GM23338 (cell line): ENCODE data around the gene AP2A2. TPM values are rescaled to one million over a fixed set of nuclear protein-coding genes. Genes with fewer than 3 reads are reported as not detected.

Experiments
- ATAC-seq: fragments of 200-7000 bp; cut with Tn5 transposase; 3 replicates; pipeline ENCODE4 v1.9.1; 2020
- DNase-seq: peaks from one replicate; pipeline ENCODE4 v3.0.0-alpha.2; 2015; ENCODE audit warnings: low spot score
- H2AFZ ChIP-seq: fragments of 200-600 bp; sonication (generic); 2 replicates; pipeline ENCODE4 v1.8.0; 2016; ENCODE audit warnings: antibody characterized with exemption, mild to moderate bottlenecking, moderate library complexity
- H3F3A ChIP-seq: fragments of 200-600 bp; sonication (generic); replicated peaks from 2 replicates; pipeline ENCODE4 v1.8.0; 2017; ENCODE audit warnings: antibody characterized with exemption, mixed run types, low read depth
- H3K27ac ChIP-seq: fragments of 200-600 bp; sonication (generic); 2 replicates; pipeline ENCODE4 v1.6.1; 2016; ENCODE audit warnings: low read depth
- H3K27me3 ChIP-seq: fragments of 200-600 bp; sonication (generic); 2 replicates; pipeline ENCODE4 v1.8.0; 2016; ENCODE audit warnings: mild to moderate bottlenecking, mixed run types, moderate library complexity; ENCODE audit not compliant: insufficient read depth
- H3K36me3 ChIP-seq: fragments of 200-600 bp; sonication (generic); 2 replicates; pipeline ENCODE4 v1.8.0; 2016; ENCODE audit warnings: mild to moderate bottlenecking; ENCODE audit not compliant: insufficient read depth
- H3K4me1 ChIP-seq: fragments of 200-600 bp; sonication (generic); 2 replicates; pipeline ENCODE4 v1.8.0; 2016; ENCODE audit warnings: mild to moderate bottlenecking, moderate library complexity; ENCODE audit not compliant: insufficient read depth
- H3K4me2 ChIP-seq: fragments of 200-600 bp; sonication (generic); 2 replicates; pipeline ENCODE4 v1.7.1; 2017; ENCODE audit warnings: mixed run types
- H3K4me3 ChIP-seq: fragments of 200-600 bp; sonication (generic); 2 replicates; pipeline ENCODE4 v1.6.1; 2016; ENCODE audit warnings: mixed run types
- H3K79me2 ChIP-seq: fragments of 200-600 bp; sonication (generic); replicated peaks from 2 replicates; pipeline ENCODE4 v1.8.0; 2017; ENCODE audit warnings: mild to moderate bottlenecking; ENCODE audit not compliant: insufficient read depth
- H3K9me2 ChIP-seq: fragments of 200-600 bp; sonication (generic); 2 replicates; pipeline ENCODE4 v1.8.0; 2017; ENCODE audit not compliant: insufficient read depth
- H4K20me1 ChIP-seq: fragments of 200-600 bp; sonication (generic); replicated peaks from 2 replicates; pipeline ENCODE4 v1.8.0; 2017; ENCODE audit warnings: mild to moderate bottlenecking; ENCODE audit not compliant: insufficient read depth
- H3K27ac Mint-ChIP-seq: 2 replicates; pipeline ENCODE4 v1.8.0; 2020; ENCODE audit warnings: inconsistent platforms, mild to moderate bottlenecking, moderate library complexity, mixed read lengths
- H3K27me3 Mint-ChIP-seq: 3 replicates; pipeline ENCODE4 v1.8.0; 2022; ENCODE audit warnings: low read depth, mild to moderate bottlenecking, moderate library complexity, mixed read lengths, inconsistent platforms; ENCODE audit not compliant: insufficient read depth, poor library complexity
- H3K36me3 Mint-ChIP-seq: 3 replicates; pipeline ENCODE4 v1.8.0; 2021; ENCODE audit warnings: low read depth, mild to moderate bottlenecking, inconsistent platforms, moderate library complexity, mixed read lengths
- H3K4me1 Mint-ChIP-seq: 3 replicates; pipeline ENCODE4 v1.8.0; 2020; ENCODE audit warnings: mild to moderate bottlenecking, inconsistent platforms, mixed read lengths
- H3K4me3 Mint-ChIP-seq: 3 replicates; pipeline ENCODE4 v1.8.0; 2021; ENCODE audit warnings: moderate library complexity, mild to moderate bottlenecking, inconsistent platforms, mixed read lengths
- H3K9me3 Mint-ChIP-seq: 3 replicates; pipeline ENCODE4 v1.8.0; 2020; ENCODE audit warnings: moderate library complexity, mild to moderate bottlenecking, inconsistent platforms, mixed read lengths
- CREB1 ChIP-seq: fragments of 250-450 bp; sonication (Bioruptor Pico); IDR thresholded peaks from 2 replicates; pipeline ENCODE4 v1.5.0; 2020; ENCODE audit warnings: low read depth, mild to moderate bottlenecking, moderate library complexity
- NANOG ChIP-seq: IDR thresholded peaks from 2 replicates; pipeline ENCODE4 v1.6.1; 2016; ENCODE audit warnings: antibody characterized with exemption, borderline replicate concordance
- STAT1 ChIP-seq: IDR thresholded peaks from one replicate; pipeline ENCODE4 v1.6.1; 2016; ENCODE audit warnings: antibody characterized with exemption; ENCODE audit not compliant: unreplicated experiment
- ZNF331 ChIP-seq: fragments of 250-450 bp; sonication (Bioruptor Pico); IDR thresholded peaks from 2 replicates; pipeline ENCODE4 v1.5.0; 2020; ENCODE audit warnings: low read depth, mild to moderate bottlenecking, moderate library complexity
- ZNF462 ChIP-seq: fragments of 250-450 bp; sonication (Bioruptor Pico); IDR thresholded peaks from 2 replicates; pipeline ENCODE4 v1.5.0; 2020; ENCODE audit warnings: mild to moderate bottlenecking, moderate library complexity
- polyA plus RNA-seq: library from polyadenylated mRNA; unstranded; fragments of >200 nt; fragmentation: Nextera tagmentation; extraction: Ambion mirVana; gene quantifications from 2 replicates; pipeline ENCODE4 v1.2.1, GENCODE V29; 2016
- total RNA-seq: library from RNA; depleted of rRNA; stranded (reverse); fragments of >200 nt; shearing (Covaris generic); gene quantifications from 2 replicates; pipeline ENCODE4 v1.2.3, GENCODE V29; 2014

The AP2A2 gene
- total and polyA plus RNA-seq, 2 experiments from 2014 or later = 23.7 to 47.5 TPM

GRCh38 chr11:1038921-1039320, 113.3 kb downstream of the AP2A2 start (continued):
- TF ChIP-seq ZNF462 (CRISPR knock-in tag) = no peak
- no peak for TF ChIP-seq STAT1
- TF ChIP-seq ZNF331 (CRISPR knock-in tag) = no peak
- no peak for TF ChIP-seq NANOG

GRCh38 chr11:1039481-1040427, 114.1 kb downstream of the AP2A2 start:
- Histone ChIP-seq H2AFZ (no peak overlapping the region), H3K4me2 (no peak overlapping the region), H3K27ac (no peak overlapping the region), H3K9me2 (no peaks in the 10 kb centered on the region), H3K79me2 (no peaks in the 10 kb centered on the region), H3K36me3 (no peaks in the 10 kb centered on the region), H3K27me3 (no peaks in the 10 kb centered on the region), H4K20me1 (no peaks in the 10 kb centered on the region), H3F3A (no peaks in the 10 kb centered on the region), H3K4me1 (no peaks in the 10 kb centered on the region), H3K4me3 (no peak overlapping the region)
- ATAC-seq = no peak
- Mint-ChIP-seq H3K4me3 (no peak overlapping the region), H3K36me3 (no peaks in the 10 kb centered on the region; the same call in 2 of the 3 replicates), H3K27me3 (peaks cover 3% of the 10 kb centered on the region), H3K9me3 (peaks cover 2% of the 10 kb centered on the region; the same call in 1 of the 3 replicates), H3K27ac (no peak overlapping the region), H3K4me1 (no peaks in the 10 kb centered on the region)
- no peak for DNase-seq
- TF ChIP-seq ZNF462 (CRISPR knock-in tag) (no peak), CREB1 (CRISPR knock-in tag) (no peak), ZNF331 (CRISPR knock-in tag) (no peak)
